Colonic mucosa (tissue), 4 donors: ENCODE measurements around the gene CLDN6. TPM values are rescaled to one million over a fixed set of nuclear protein-coding genes. Genes with fewer than 3 reads are reported as not detected.

ENCODE experiments used
- DNase-seq: peaks from one replicate; pipeline ENCODE4 v3.0.0-alpha.2; 2020
- H3K27ac ChIP-seq: fragments of 200-600 bp; one replicate; pipeline ENCODE4 v1.8.0; 2021
- H3K27me3 ChIP-seq: fragments of 200-600 bp; one replicate; pipeline ENCODE4 v1.8.0; 2021
- H3K36me3 ChIP-seq: fragments of 200-600 bp; one replicate; pipeline ENCODE4 v1.8.0; 2021
- H3K4me1 ChIP-seq: fragments of 200-600 bp; one replicate; pipeline ENCODE4 v1.8.0; 2021; ENCODE audit warnings: mild to moderate bottlenecking
- H3K4me3 ChIP-seq: fragments of 200-600 bp; one replicate; pipeline ENCODE4 v1.8.0; 2021
- H3K9ac ChIP-seq, 2 donors: one replicate each; pipeline ENCODE4 v1.7.0; 2013; ENCODE audit warnings: control low read depth in 2 of 2, low read depth in 2 of 2, low read length in 2 of 2
- H3K9me3 ChIP-seq: fragments of 200-600 bp; one replicate; pipeline ENCODE4 v1.8.0; 2021
- intact Hi-C: fragments of 100-400 bp; cut with DNase I; formaldehyde crosslinking; loops from one replicate; pipeline ENCODE4 v1.14.1; 2022
- total RNA-seq, 2 donors: library from RNA; stranded (reverse); fragmentation: NEBNext Ultra II Directional in 1 of 2; extraction: Animal tissue kit (Norgen Biotek cat#: 25700) in 1 of 2; gene quantifications; one replicate each; pipeline ENCODE4 v1.2.1, GENCODE V29; 2021
- TF ChIP-seq, protein P1 (sequence below): fragments of 200-600 bp; IDR thresholded peaks from one replicate; pipeline ENCODE4 v1.8.0; 2022; ENCODE audit warnings: antibody characterized with exemption, mild to moderate bottlenecking
- donor health status: healthy.
- donor health status: DM: no; HTN: no; CAD: no.
- donor health status: DM: no; HTN: no; CAD: no.

The CLDN6 gene
- total RNA-seq, 2 donors from 2014 or later: 1.2 TPM; not detected in 1

GRCh38 chr16:2966808-2967191, 51.2 kb downstream of the CLDN6 start:
- H3K4me1 ChIP-seq: peaks cover 37% of the 10 kb centered on the region

GRCh38 chr16:2966043-2966807, 51.8 kb downstream of the CLDN6 start:
- Histone ChIP-seq H3K4me3 (peak overlapping the region; percentile 22), H3K9ac (no peak overlapping the region), H3K36me3 (no peaks in the 10 kb centered on the region), H3K4me1 (peaks cover 37% of the 10 kb centered on the region), H3K9me3 (no peaks in the 10 kb centered on the region), H3K27ac (no peak overlapping the region), H3K27me3 (peaks cover 63% of the 10 kb centered on the region)
- no peak for DNase-seq
- TF ChIP-seq, protein P1, sequence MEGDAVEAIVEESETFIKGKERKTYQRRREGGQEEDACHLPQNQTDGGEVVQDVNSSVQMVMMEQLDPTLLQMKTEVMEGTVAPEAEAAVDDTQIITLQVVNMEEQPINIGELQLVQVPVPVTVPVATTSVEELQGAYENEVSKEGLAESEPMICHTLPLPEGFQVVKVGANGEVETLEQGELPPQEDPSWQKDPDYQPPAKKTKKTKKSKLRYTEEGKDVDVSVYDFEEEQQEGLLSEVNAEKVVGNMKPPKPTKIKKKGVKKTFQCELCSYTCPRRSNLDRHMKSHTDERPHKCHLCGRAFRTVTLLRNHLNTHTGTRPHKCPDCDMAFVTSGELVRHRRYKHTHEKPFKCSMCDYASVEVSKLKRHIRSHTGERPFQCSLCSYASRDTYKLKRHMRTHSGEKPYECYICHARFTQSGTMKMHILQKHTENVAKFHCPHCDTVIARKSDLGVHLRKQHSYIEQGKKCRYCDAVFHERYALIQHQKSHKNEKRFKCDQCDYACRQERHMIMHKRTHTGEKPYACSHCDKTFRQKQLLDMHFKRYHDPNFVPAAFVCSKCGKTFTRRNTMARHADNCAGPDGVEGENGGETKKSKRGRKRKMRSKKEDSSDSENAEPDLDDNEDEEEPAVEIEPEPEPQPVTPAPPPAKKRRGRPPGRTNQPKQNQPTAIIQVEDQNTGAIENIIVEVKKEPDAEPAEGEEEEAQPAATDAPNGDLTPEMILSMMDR: no peak
- intact Hi-C loops: no loop called here

More at GRCh38 chr16:2966808-2967191, 51.2 kb downstream of the CLDN6 start:
- peak overlapping the region in 1 of 2 donors; percentile 8 for H3K9ac ChIP-seq
- intact Hi-C loops: no loop called here
- TF ChIP-seq, protein P1: no peak
- H3K27ac ChIP-seq: no peak overlapping the region
- H3K27me3 ChIP-seq: peaks cover 60% of the 10 kb centered on the region
- peak overlapping the region; percentile 22 for H3K4me3 ChIP-seq
- H3K36me3 ChIP-seq: no peaks in the 10 kb centered on the region
- no peaks in the 10 kb centered on the region for H3K9me3 ChIP-seq
- DNase-seq: peak; percentile 54

Other genes with a start within 250 kb of the CLDN6 start
- 100 to 1,000 TPM; 230 to 333 TPM for gene ELOB, start 240.9 kb downstream of the CLDN6 start, total RNA-seq
- gene PRSS33, start 230.6 kb downstream of the CLDN6 start, total RNA-seq: not detected
- gene PRSS41, start 219.7 kb downstream of the CLDN6 start, total RNA-seq: not detected
- gene PRSS21, start 200.9 kb downstream of the CLDN6 start, total RNA-seq: 1 to 10 TPM; 1.1 to 2.6 TPM
- gene ZG16B, start 187.9 kb downstream of the CLDN6 start, total RNA-seq: 10 to 100 TPM; 34.1 to 62.1 TPM
- gene PRSS22, start 160.0 kb downstream of the CLDN6 start, total RNA-seq: 1 to 10 TPM; 6.1 to 6.7 TPM
- gene FLYWCH2, start 135.0 kb downstream of the CLDN6 start, total RNA-seq: 10 to 100 TPM; 16.2 to 24.8 TPM
- 10 to 100 TPM; 18.5 to 28.4 TPM for gene FLYWCH1, start 106.3 kb downstream of the CLDN6 start, total RNA-seq
- 1 to 10 TPM; 1.4 to 1.5 TPM for gene KREMEN2, start 53.9 kb downstream of the CLDN6 start, total RNA-seq
- 10 to 100 TPM; 14.0 to 42.3 TPM for gene PAQR4, start 48.8 kb downstream of the CLDN6 start, total RNA-seq
- gene PKMYT1, start 37.7 kb downstream of the CLDN6 start, total RNA-seq: 10 to 100 TPM in 1 of 2 donors, 1 to 10 TPM in 1; 9.5 to 76.6 TPM
- under 1 TPM; 0.35 to 0.67 TPM for gene CLDN9, start 5.3 kb downstream of the CLDN6 start, total RNA-seq
- 10 to 100 TPM; 11.6 to 27.3 TPM for gene TNFRSF12A, start 2.2 kb upstream of the CLDN6 start, total RNA-seq
- gene HCFC1R1, start 5.8 kb upstream of the CLDN6 start, total RNA-seq: 10 to 100 TPM; 28.7 to 30.0 TPM
- gene THOC6, start 5.9 kb upstream of the CLDN6 start, total RNA-seq: 10 to 100 TPM; 27.4 to 45.8 TPM
- gene BICDL2, start 18.8 kb upstream of the CLDN6 start, total RNA-seq: 10 to 100 TPM; 56.6 to 83.9 TPM
- gene MMP25, start 28.4 kb upstream of the CLDN6 start, total RNA-seq: under 1 TPM; 0.44 to 0.88 TPM
- 100 to 1,000 TPM; 256 to 329 TPM for gene IL32, start 47.5 kb upstream of the CLDN6 start, total RNA-seq
- under 1 TPM in 1 of 2 donors, not detected in 1; 0.86 TPM for gene ZSCAN10, start 81.1 kb upstream of the CLDN6 start, total RNA-seq
- gene ZNF205, start 94.4 kb upstream of the CLDN6 start, total RNA-seq: 10 to 100 TPM in 1 of 2 donors, 1 to 10 TPM in 1; 9.9 to 10.5 TPM
- gene ZNF213, start 116.8 kb upstream of the CLDN6 start, total RNA-seq: 10 to 100 TPM; 12.4 to 20.4 TPM
- not detected for gene OR1F1, start 170.0 kb upstream of the CLDN6 start, total RNA-seq
- 1 to 10 TPM; 7.1 to 7.2 TPM for gene ZNF200, start 217.0 kb upstream of the CLDN6 start, total RNA-seq
- 1 to 10 TPM in 1 of 2 donors, under 1 TPM in 1; 0.57 to 1.1 TPM for gene MEFV, start 238.4 kb upstream of the CLDN6 start, total RNA-seq